HepG2 (cell line): ENCODE results near the gene POSTN. TPM values are rescaled to one million over a fixed set of nuclear protein-coding genes. Genes with fewer than 3 reads are reported as not detected.

Experiments
- ATAC-seq: fragments of 200-7000 bp; cut with Tn5 transposase; 3 replicates; pipeline ENCODE4 v1.9.1; 2020; ENCODE audit warnings: mild to moderate bottlenecking, moderate library complexity
- BruUV-seq: library from RNA; stranded (reverse); fragments of 400-500 nt; replicated peaks from 2 replicates; lab custom pipeline; 2021; lab: Mats Ljungman, UMichigan
- CTCF ChIA-PET: fragments of 300-600 bp; formaldehyde crosslinking; extraction: SDS; loops from one replicate; lab custom pipeline; 2021; ENCODE audit warnings: low total read pairs, inconsistent platforms, low intra/inter-chr PET ratio; lab: Yijun Ruan, JAX
- POLR2A ChIA-PET: fragments of 350-600 bp; sonication (Branson Sonifier 250); formaldehyde crosslinking; loops from one replicate; lab custom pipeline; 2020; ENCODE audit warnings: antibody characterized with exemption, inconsistent platforms; lab: Yijun Ruan, JAX
- DNase-seq: peaks from one replicate; pipeline ENCODE4 v3.0.0-alpha.2; 2015; ENCODE audit warnings: low spot score
- FAIRE-seq: peaks from 3 replicates; lab custom pipeline; 2011; peaks lifted over from hg19 to GRCh38; lab: Jason Lieb, UNC
- H2AFZ ChIP-seq: one replicate; pipeline ENCODE4 v1.6.1; 2011; ENCODE audit warnings: low read length, inconsistent platforms
- H3K27ac ChIP-seq: fragments of 300-600 bp; 3 replicates; pipeline ENCODE4 v1.8.0; 2011; ENCODE audit warnings: mixed run types, mild to moderate bottlenecking, mixed read lengths, low read length, inconsistent platforms; ENCODE audit not compliant: insufficient read depth; ENCODE audit errors: extremely low read length
- H3K27me3 ChIP-seq, 2 experiments: fragments of 200-600 bp in 1 of 2; 2 replicates in 1 of 2; 3 replicates in 1 of 2; pipeline versions ENCODE4 v1.6.0 to v1.8.0; 2011; ENCODE audit warnings: low read length in 2 of 2, mild to moderate bottlenecking in 2 of 2, moderate library complexity in 2 of 2, inconsistent platforms in 1 of 2; ENCODE audit not compliant: insufficient read depth in 2 of 2, control insufficient read depth in 1 of 2
- H3K36me3 ChIP-seq, 2 experiments: fragments of 200-600 bp in 1 of 2; replicated peaks in 1 of 2; 2 replicates in 1 of 2; 3 replicates in 1 of 2; pipeline versions ENCODE4 v1.5.1 to v1.8.0; 2011; ENCODE audit warnings: low read length in 2 of 2, inconsistent platforms in 1 of 2; ENCODE audit not compliant: insufficient read depth in 2 of 2, control insufficient read depth in 1 of 2
- H3K4me1 ChIP-seq: 2 replicates; pipeline ENCODE4 v1.5.1; 2012; ENCODE audit warnings: low read length, inconsistent platforms; ENCODE audit not compliant: insufficient read depth
- H3K4me2 ChIP-seq: 2 replicates; pipeline ENCODE4 v1.6.0; 2011; ENCODE audit warnings: low read depth, low read length, inconsistent platforms
- H3K4me3 ChIP-seq, 3 experiments: fragments of 200-600 bp in 1 of 3; sonication (generic), shearing (Covaris generic) in 1 of 3; replicated peaks in 1 of 3; 2 replicates each; pipeline ENCODE4 v1.5.1; 2011 to 2016; ENCODE audit warnings: low read length in 3 of 3, inconsistent platforms in 2 of 3, low read depth in 2 of 3, mild to moderate bottlenecking in 2 of 3, control low read depth in 1 of 3, mixed read lengths in 1 of 3; ENCODE audit not compliant: insufficient read depth in 1 of 3
- H3K79me2 ChIP-seq: one replicate; pipeline ENCODE4 v1.6.1; 2011; ENCODE audit warnings: low read length, inconsistent platforms; ENCODE audit not compliant: insufficient read depth
- H3K9ac ChIP-seq: 2 replicates; pipeline ENCODE4 v1.6.0; 2011; ENCODE audit warnings: mild to moderate bottlenecking, low read depth, low read length, inconsistent platforms; ENCODE audit not compliant: insufficient read depth
- H3K9me3 ChIP-seq: 2 replicates; pipeline ENCODE4 v1.5.1; 2012; ENCODE audit warnings: mild to moderate bottlenecking, low read length
- H4K20me1 ChIP-seq: 2 replicates; pipeline ENCODE4 v1.6.0; 2011; ENCODE audit warnings: inconsistent platforms, mild to moderate bottlenecking, low read length, moderate library complexity; ENCODE audit not compliant: insufficient read depth
- DRAP1 ChIP-seq: IDR thresholded peaks from 2 replicates; pipeline ENCODE4 v1.6.1; 2016; ENCODE audit warnings: missing genetic modification reagents, missing compliant biosample characterization
- E2F2 ChIP-seq: sonication (generic); formaldehyde crosslinking; IDR thresholded peaks from 2 replicates; pipeline ENCODE4 v1.4.0; 2020; ENCODE audit warnings: missing genetic modification reagents, borderline replicate concordance
- ESRRA ChIP-seq: sonication (generic); formaldehyde crosslinking; IDR thresholded peaks from 2 replicates; pipeline ENCODE4 v1.5.1; 2020; ENCODE audit warnings: mild to moderate bottlenecking, low read depth, missing genetic modification reagents
- HNRNPLL ChIP-seq: fragments of 200-400 bp; formaldehyde crosslinking; IDR thresholded peaks from 2 replicates; pipeline ENCODE4 v1.6.1; 2017; ENCODE audit warnings: mild to moderate bottlenecking, low read depth, low read length; ENCODE audit not compliant: poor library complexity, severe bottlenecking
- PITX1 ChIP-seq: sonication (generic); formaldehyde crosslinking; IDR thresholded peaks from 2 replicates; pipeline ENCODE4 v1.5.1; 2020; ENCODE audit warnings: mild to moderate bottlenecking, missing genetic modification reagents
- SNAPC4 ChIP-seq: sonication (generic); formaldehyde crosslinking; IDR thresholded peaks from 2 replicates; pipeline ENCODE4 v1.4.0; 2020; ENCODE audit warnings: mild to moderate bottlenecking, missing genetic modification reagents
- ZNF235 ChIP-seq: sonication (generic); formaldehyde crosslinking; IDR thresholded peaks from 2 replicates; pipeline ENCODE4 v1.8.1; 2023; ENCODE audit warnings: mild to moderate bottlenecking, missing genetic modification reagents, borderline replicate concordance
- ZNF382 ChIP-seq: sonication (generic); formaldehyde crosslinking; IDR thresholded peaks from 2 replicates; pipeline ENCODE4 v1.5.0; 2020; ENCODE audit warnings: missing genetic modification reagents, mild to moderate bottlenecking, borderline replicate concordance
- WGBS: methylation state at CpG from one replicate; pipeline ENCODE4 v1.1.6; 2017; ENCODE audit warnings: low lambda C conversion rate; 5-methylcytosine and 5-hydroxymethylcytosine counted together
- in situ Hi-C: cut with HindIII; loops from 2 replicates; pipeline ENCODE4 v1.10.0; 2017; ENCODE audit warnings: low pct_unique_long_range_greater_than_20kb; ENCODE audit not compliant: extremely low pct_ligation_motif_present
- intact Hi-C: fragments of 100-400 bp; cut with micrococcal nuclease; formaldehyde crosslinking; loops from one replicate; pipeline ENCODE4 v1.10.0; 2022; ENCODE audit not compliant: unreplicated experiment
- polyA plus RNA-seq, 8 experiments: library from polyadenylated mRNA; depleted of rRNA in 3 of 8; stranded (reverse) in 7 of 8; unstranded in 1 of 8; fragments of >200 nt; fragmentation: Illumina TruSeq in 4 of 8; extraction: Trizol in 4 of 8; gene quantifications; 2 replicates each; pipeline versions ENCODE4 v1.2.1 to v1.2.3, GENCODE V29; 2011 to 2016; ENCODE audit warnings: low read depth in 4 of 8, missing spikeins in 1 of 8, mixed read lengths in 1 of 8; ENCODE audit not compliant: insufficient read depth in 1 of 8
- total RNA-seq, 5 experiments: library from RNA; depleted of rRNA; stranded (reverse); fragments of >200 nt; fragmentation: Illumina TruSeq; extraction: Trizol; gene quantifications; 2 replicates each; pipeline ENCODE4 v1.2.3, GENCODE V29; 2016; ENCODE audit warnings: low read depth in 1 of 5

Gene POSTN
- total and polyA plus RNA-seq, 2 of the 13 experiments (the other 11 are each of a cell fraction or from before 2014, with no cell fraction given), result not detected

- TF ChIP-seq E2F2 (no peak), ZNF382 (CRISPR knock-in tag) (no peak)
- TF ChIP-seq, all 625 proteins: peak for 0
Measured at GRCh38 chr13:37531049-37531448, 67.5 kb downstream of the POSTN start (continued).

GRCh38 chr13:37529751-37530385 lies 68.7 kb downstream of the POSTN start:
- in situ Hi-C loops (no loop called here), intact Hi-C loops (no loop called here)
- H3K9ac ChIP-seq, result no peak overlapping the region
- H3K4me1 ChIP-seq, result no peaks in the 10 kb centered on the region
- no peak overlapping the region for H3K27ac ChIP-seq
- ATAC-seq (no peak), DNase-seq (no peak), FAIRE-seq (no peak)
- no peaks in the 10 kb centered on the region for H3K36me3 ChIP-seq
- H3K4me2 ChIP-seq, result no peak overlapping the region
- H3K27me3 ChIP-seq, result no peaks in the 10 kb centered on the region
- POLR2A ChIA-PET, result no interaction called here
- no peaks in the 10 kb centered on the region for H4K20me1 ChIP-seq
- no TSS peak for BruUV-seq
- 34% methylated on average over 2 of the region's 2 CpGs for WGBS
- H3K79me2 ChIP-seq, result no peaks in the 10 kb centered on the region
- H2AFZ ChIP-seq, result no peak overlapping the region
- peaks cover 9% of the 10 kb centered on the region for H3K9me3 ChIP-seq
- TF ChIP-seq PITX1, result no peak
- TF ChIP-seq ESRRA, result no peak
- TF ChIP-seq DRAP1 (CRISPR knock-in tag), result no peak
- no peak for TF ChIP-seq SNAPC4 (CRISPR knock-in tag)
- TF ChIP-seq HNRNPLL, result no peak
- no peak for TF ChIP-seq ZNF235
- TF ChIP-seq, all 625 proteins: peak for 0
- H3K4me3 ChIP-seq, result no peak overlapping the region
- CTCF ChIA-PET, result no interaction called here
